IPS-NIHi7 (cell line): Measurements from ENCODE around the gene NUBPL.
"Not testable (repeated sequence)": the region's sequence is repeated elsewhere in the genome, so short reads cannot be mapped to it uniquely, and the experiment has no call there.

Source experiments
- DNase-seq: peaks from one replicate; pipeline ENCODE4 v3.0.0; 2012; ENCODE audit warnings: mixed read lengths; ENCODE audit errors: extremely low spot score

The NUBPL gene

DNA sequence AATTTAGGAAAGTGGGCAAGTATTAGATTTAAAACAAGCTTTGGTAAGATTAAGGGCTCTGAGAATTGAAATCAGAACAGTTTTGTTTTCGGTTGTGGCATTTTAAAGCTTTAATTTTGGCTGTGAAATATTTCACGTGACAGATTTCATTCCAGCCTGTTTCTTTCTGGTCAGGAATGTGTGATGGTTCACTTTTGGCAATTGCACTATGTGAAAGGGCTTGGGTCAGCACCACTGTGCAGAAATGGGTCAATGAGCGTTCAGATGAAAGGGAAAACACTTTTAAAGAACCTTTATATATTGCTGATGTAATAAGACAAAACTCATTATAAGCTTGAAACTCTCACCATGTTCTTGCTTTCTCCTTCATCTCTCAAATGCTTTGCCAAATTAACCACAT lies 17.1 kb downstream of the NUBPL start:
- no peak for DNase-seq

DNA sequence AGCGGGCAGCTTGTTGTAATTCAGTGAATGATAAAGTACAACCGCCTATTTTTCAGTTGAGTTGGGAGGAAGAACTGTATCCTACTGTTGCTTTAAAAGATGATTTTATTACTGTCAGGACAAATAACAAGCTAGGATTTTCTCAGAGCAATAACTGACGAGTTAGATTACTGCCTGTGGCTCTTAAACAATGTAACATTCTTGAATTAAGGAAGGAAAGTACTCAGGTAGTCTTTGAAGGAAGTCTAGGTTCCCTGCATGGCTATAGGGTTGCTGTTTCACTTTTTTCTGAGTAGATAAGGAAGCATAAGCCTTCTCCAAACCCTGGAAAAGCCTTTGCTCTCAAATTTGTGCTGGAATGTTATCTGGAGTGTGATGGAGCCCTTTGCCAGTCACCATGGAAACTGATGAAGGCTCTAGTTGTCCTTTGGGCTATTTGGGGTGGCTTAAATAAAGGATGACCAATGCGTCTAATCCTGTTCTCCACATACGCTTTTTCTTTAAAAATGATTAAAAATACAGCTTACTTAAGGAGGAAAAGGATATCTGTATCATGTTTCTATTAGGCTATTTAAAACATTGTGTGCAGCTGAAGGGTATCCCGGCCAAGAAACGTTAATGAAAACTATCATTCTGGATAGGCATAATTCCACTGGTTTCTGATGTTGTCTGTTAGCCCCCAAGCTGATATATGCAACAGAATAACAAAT lies 17.7 kb downstream of the NUBPL start:
- no peak for DNase-seq

DNA sequence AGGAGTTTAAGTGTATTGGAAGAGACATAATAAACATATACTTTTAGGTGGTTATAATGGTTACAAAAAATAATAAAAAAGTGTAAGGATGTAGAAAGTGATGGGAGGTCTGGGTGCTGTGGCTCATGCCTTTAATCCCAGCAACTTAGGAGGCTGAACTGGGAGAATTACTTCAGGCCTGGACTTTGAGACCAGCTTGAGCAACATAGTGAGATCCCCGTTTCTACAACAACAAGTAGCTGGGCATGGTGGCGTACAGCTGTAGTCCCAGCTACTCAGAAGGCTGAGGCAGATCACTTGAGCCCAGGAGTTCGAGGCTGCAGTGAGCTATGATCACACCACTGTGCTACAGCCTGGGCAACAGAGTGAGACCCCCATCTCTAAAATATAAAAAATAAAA lies 19.0 kb downstream of the NUBPL start:
- no peak for DNase-seq

DNA sequence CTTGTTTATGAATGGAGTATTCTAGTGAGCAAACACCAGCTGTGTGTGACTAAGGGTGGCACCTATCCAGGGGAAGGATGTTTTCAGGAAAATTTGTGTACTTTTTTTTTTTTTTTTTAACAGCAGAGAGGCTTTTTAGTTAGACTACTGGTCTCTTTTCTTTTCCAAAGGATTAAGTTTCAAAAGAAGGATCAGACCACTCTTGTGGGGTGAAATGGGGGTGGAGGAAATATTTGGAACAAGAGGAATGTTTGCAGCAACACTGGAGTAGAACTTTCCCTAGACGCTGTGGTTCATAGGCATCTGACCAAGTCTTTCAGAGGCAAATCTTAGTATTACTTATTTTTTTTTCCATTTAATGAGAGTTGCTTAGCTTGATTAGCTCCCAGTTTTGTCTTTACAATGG lies 21.1 kb downstream of the NUBPL start:
- DNase-seq, result no peak

DNA sequence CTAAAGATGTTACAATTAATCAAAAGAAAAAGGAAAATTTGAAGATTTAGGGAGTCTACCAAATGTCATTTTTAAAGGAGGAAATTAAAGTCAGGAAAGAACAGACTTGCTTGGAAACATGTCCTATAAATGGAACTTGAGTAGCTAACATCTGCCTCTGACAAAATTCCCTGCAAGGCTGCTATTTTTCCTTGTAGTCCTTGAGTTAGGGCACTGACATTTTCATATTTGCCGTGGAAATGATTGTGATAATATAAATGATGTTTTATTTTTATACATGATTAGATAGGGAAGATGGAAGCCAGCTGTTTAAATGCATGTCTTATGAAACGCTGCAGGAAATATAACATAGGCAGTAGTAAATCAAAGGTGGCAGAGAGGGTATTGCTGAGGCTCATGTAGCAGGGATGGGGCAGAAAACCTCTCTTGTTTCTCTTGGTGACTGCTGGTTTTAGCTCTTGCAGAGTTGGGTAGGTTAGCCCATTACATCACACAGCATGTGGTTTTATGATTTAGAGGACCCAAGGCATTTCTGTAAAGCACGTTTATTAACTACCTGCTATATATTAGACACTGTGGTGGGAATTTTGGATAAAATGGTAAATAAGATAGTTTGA lies 21.7 kb downstream of the NUBPL start:
- no peak for DNase-seq

DNA sequence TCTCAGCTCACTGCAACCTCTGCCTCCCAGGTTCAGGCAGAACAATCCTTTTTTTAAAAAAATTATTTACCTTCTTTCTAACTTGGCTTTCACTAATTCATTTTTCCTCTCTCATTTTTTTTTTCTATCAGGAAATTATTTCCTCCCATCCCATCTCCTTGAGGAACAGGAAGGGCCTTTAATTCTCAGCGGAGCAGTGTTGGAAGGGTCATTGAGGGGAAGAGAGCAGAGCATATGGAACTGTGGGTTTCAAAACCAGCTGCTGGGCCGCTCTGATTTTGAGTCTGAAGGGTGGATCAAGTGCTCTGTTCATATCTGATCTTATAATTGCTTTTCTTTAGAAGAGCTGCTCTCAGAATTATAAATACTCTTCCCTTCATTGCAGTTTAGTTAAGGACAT lies 29.0 kb downstream of the NUBPL start:
- DNase-seq, result no peak

DNA sequence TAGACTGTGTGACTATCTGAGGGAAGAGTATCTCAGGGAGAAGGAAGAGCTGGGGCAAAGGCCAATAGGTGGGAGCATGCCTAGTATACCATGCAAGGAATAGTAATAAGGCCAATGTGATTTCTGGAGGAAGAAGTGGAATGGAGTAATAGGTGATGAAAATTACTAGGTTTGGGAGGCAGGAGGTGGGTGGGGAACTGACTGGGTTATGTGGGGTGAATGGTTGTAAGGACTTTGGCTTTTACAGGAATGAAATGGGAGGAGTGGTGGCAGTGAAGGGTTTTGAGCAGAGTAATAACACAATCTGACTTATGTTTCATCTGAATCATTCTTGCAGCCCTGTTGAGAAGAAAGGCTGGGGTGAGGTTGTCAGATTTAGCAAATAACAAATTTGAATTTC lies 30.9 kb downstream of the NUBPL start:
- no peak for DNase-seq

DNA sequence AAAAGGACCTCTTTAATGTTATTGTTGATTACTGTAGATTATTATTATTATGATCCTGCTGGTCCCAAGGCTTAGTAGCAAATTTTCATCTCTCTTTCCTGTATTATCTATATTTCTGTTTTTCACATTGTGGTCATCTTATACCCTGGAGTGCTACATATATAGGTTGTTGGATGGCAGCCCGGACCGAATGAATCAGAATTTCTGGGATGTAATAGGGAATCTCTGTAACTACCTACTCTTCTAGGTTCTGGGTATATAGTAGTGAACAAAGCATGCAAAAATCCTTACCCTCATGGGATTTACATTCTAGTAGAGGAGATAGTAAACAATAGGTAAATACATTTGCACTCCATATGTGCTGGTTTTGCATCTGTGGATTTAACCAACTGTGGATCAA lies 31.4 kb downstream of the NUBPL start:
- no peak for DNase-seq

DNA sequence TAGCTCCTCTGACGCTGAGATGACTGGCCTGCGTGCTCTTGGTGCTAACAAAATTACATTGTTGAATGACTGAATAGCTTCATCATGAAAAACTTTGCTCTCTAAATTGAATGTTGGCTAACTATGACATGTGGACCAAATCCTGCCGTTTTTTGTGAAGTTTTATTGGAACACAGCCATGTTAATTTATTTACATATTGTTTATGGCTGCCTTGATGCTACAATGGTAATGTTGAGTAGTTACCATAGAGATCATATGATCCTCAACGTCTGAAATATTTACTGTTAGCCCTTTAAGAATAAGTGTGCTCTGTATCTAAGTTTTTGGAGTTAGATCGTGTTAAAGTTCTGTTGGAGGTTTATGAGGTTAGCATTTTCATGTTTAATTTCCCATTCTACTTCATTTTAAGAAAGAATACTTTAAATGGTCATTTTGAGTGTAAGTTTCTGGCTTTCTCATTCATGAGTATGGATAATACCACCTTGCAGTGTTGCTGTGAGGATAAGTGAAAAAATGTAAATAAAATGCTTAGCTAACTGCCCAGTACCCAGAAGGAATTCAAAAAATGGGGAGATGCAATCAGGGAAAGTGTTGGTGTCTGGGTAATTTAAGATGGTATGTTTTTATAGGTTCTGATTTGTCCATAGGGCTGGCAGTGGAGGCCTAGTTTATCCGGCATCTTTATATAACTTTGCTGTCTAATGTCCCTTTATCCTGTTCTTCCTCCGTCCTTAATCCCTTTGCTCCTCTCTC lies 35.3 kb downstream of the NUBPL start:
- DNase-seq, result no peak

DNA sequence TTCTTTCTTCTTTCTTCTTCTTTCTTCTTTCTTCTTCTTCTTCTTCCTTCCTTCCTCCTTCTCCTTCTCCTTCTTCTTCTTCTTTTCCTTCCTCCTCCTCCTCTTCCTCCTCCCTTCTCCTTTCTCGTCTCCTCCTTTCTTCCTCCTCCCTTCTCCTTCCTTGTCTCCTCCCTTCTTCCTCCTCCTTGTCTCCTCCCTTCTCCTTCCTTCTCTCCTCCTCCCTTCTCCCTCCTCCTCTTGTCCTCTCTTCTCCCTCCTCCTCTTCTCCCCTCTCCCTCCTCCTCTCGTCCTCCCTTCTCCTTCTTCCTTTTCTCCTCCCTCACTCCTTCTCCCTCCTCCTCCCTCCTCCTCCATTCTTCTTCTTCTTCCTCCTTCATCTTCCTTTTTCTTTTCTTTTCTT lies 44.5 kb downstream of the NUBPL start:
- DNase-seq, result no peak

DNA sequence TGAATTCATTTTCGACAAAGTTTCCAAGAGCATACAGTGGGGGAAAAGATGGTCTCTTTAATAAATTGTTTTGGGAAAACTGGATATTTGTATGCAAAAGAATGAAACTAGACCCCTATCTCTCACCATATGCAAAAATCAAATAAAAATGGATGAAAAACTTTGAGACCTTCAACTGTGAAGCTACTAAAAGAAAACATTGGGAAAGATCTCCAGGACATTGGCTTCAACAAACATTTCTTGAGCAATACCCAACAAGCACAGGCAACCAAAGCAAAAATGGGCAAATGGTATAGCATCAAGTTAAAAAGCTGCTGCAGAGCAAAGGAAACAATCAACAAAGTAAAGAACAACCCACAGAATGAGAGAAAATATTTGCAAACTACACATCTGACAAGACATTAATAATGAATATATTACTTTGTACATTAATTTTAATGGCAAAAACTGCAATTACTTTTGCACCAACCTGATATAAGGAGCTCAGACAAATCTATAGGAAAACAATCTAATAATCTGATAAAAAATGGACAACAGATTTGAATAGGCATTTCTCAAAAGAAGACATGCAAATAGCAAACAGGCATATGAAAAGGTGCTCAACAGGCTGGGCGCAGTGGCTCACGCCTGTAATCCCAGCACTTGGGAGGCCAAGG lies 50.7 kb downstream of the NUBPL start:
- no peak for DNase-seq

DNA sequence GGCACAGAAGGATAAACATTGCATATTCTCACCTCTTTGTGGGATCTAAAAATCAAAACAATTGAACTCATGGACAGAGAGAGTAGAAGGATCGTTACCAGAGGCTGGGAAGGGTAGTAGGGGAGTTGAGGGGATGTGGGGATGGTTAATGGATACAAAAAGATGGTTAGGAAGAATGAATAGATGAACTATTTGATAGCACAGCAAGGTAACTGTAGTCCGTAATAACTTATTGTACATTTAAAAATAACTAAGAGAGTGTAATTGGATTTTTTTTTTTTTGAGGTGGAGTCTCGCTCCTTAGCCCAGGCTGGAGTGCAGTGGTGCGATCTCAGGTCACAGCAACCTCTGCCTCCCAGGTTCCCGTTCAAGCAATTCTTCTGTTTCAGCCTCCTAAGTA lies 52.0 kb downstream of the NUBPL start:
- no peak for DNase-seq

DNA sequence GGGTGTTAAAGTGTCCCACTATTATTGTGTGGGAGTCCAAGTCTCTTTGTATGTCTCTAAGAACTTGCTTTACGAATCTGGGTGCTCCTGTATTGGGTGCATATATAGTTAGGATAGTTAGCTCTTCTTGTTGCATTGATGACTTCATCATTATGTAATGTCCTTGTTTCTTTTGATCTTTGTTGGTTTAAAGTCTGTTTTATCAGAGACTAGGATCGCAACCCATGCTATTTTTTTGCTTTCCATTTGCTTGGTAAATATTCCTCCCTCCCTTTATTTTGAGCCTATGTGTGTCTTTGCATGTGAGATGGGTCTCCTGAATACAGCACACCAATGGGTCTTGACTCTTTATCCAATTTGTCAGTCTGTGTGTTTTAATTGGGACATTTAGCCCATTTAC lies 57.7 kb downstream of the NUBPL start:
- not testable (repeated sequence) for DNase-seq

DNA sequence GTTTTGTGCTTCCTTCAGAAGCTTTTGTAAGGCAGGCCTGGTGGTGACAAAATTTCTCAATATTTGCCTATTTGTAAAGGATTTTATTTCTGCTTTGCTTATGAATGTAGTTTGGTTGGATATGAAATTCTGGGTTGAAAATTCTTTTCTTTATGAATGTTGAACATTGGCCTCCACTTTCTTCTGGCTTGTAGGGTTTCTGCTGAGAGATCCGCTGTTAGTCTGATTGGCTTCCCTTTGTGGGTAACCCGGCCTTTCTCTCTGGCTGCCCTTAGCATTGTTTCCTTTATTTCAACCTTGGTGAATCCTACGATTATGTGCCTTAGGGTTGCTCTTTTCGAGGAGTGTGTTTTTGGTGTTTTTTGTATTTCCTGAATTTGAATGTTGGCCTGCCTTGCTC lies 58.2 kb downstream of the NUBPL start:
- DNase-seq, result no peak

DNA sequence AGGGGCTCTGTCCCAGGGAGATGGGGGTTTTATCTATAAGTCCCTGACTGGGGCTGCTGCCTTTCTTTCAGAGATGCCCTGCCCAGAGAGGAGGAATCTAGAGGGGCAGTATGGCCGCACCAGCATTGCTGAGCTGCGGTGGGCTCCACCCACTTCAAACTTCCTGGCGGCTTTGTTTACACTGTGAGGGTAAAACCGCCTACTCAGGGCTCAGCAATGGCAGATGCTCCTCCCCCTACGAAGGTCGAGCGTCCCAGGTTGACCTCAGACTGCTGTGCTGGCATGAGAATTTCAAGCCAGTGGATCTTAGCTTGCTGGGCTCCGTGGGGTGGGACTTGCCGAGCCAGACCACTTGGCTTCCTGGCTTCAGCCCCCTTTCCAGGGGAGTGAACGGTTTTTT lies 59.7 kb downstream of the NUBPL start:
- DNase-seq, result not testable (repeated sequence)

DNA sequence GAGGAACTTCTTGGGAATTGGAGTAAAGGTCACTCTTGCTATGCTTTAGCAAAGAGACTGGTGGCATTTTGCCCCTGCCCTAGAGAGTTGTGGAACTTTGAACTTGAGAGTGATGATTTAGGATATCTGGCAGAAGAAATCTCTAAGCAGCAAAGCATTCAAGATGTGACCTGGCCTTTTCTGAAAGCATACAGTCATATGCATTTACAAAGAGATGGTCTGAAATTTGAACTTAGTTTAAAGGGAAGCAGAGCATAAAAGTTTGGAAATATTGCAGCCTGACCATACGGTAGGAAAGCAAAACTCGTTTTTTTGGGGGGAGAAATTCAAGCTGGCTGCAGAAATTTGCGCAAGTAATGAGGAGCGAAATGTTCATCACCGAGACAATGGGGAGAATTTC lies 60.9 kb downstream of the NUBPL start:
- no peak for DNase-seq

DNA sequence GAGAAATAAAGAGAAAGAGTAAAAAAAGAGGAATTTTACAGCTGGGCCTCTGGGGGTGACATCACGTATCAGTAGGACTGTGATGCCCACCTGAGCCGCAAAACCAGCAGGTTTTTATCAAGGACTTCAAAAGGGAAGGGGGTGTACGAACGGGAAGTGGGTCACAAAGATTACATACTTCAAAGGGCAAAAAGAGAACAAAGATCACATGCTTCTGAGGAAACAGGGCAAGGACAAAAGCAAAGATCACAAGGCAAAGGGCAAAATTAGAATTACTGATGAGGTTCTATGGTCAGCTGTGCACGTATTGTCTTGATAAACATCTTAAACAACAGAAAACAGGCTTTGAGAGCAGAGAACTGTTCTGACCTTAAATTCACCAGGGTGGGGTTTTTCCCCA lies 91.7 kb downstream of the NUBPL start:
- not testable (repeated sequence) for DNase-seq

DNA sequence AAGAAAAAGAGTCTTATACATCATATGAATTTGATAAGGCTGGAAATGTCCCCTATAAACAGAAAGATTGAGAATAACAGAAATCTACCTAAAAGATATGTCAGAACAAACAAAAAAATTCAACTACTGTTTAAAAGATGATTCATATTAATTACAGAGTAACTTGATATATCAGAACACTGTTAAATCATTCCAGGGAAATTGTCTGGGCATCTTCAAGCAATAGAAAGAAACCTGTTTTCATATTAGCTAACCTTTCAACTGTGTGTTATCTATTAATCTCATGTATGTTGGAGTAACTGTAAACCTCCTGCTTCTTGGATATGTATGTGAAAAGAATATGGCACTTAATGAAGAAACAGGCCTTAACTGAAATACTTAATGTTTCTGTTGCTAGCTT lies 96.7 kb downstream of the NUBPL start:
- DNase-seq, result no peak

DNA sequence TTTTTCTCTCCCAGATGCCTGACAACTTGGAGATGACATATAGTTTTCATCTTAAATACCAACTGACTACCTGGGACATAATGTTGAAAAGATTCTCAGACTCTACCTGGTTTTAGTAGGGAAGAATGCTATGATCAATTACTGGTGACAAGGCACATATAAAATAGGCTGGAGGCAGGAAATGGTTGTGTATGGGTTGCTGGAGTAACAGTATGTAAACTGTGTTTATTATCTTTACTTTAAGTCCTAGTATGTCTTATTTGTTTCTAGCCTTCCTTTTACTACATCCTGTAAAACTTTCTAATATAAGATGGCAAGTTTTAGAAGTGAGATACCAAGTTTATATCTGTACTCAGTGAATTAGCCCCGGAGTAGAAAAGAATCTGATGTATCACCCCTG lies 98.1 kb downstream of the NUBPL start:
- DNase-seq, result no peak

DNA sequence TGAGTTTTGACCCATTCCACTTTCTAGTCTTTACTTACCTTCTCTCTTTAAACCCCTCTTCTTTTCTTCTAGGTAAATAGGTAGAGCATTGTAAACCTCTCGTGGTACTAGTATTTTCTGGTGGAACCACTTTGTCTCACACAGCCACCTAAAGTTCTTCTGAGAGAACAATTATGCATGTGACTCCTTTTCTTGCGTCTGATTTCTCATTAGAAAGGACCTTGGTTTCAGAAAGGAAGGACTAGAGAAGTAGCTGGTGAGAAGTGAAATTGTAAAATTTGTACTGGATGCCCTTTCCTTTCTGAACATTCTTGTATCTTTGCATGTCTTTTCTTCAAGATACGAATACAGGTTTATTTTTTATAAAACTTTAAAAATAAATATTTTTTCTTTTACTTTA lies 99.0 kb downstream of the NUBPL start:
- no peak for DNase-seq

DNA sequence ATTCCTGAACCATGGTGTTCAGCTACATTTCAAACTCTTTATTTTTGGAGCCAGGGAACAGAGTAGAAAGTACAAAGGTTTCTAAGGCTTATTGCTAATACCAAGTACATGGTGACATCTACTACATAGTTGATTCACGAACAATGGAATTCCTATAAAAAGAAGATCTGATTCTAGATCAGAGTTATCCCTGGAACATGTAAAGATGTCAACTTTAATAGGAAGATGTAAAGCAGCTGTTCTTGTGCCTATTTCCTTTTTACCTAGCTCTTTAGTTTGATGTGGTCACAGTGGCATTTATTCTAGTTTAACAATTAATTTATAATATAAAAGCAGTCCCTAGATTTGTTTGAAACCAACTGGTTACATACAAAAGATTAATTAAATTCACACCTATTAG lies 99.5 kb downstream of the NUBPL start:
- DNase-seq, result no peak

DNA sequence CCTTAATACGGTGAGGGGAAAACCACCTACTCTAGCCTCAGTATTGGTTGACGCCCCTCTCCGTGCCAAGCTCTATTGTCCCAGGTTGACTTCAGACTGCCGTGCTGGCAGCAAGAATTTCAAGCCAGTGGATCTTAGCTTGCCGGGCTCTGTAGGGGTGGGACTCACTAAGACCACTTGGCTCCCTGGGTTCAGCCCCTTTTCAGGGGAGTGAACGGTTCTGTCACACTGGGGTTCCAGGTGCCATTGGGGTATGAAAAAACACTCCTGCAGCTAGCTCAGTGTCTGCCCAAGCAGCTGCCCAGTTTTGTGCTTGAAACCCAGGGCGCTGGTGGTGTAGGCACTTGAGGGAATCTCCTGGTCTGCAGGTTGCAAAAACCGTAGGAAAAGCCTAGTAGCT lies 107.1 kb downstream of the NUBPL start:
- DNase-seq, result no peak

DNA sequence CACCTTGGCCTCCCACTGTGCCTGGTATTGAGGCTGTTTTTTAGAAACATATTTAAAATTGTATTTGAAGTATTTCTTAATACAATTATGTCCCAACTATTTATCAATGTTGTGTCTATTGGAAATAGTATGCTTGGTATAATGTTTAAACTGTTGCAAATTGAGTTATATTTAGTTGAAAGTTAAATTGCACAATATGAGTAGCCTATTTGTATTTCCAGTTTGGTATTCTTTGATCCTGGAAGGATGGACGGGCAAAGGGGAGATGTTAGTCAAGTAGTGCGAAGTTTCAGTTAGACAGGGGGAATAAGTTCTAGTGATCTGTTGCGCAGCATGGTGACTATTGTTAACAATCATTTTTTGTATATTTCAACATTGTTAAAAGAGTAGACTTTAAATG lies 111.5 kb downstream of the NUBPL start:
- no peak for DNase-seq
